Colon (tissue), 2 donors: ENCODE data around the gene DDX53.

Experiments
- FAIRE-seq: peaks from 2 replicates; lab custom pipeline; 2012; peaks lifted over from hg19 to GRCh38; lab: Jason Lieb, UNC
- donor health status: control.
- donor health status: control.

DDX53 gene

DNA sequence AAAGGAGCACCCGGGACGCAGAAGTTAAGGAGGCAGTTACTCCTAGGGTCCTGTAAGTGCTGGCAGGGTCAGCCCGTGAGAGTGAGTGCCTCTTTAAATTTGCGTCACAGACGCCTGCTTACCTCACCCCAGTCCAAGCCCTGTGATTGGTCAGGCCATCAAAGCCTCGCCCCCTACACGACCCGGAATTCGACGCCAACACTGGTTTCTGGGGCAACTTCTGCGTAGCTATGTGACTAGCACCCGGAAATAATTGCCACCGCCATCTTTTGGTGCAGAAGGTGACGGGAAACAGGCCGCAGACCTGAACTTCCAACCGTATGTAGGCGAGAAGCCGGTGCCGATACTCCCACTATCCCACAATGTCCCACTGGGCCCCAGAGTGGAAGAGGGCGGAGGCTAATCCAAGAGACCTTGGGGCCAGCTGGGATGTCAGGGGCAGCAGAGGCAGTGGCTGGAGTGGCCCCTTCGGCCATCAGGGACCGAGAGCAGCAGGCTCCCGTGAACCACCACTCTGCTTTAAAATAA is at the start of gene DDX53:
TSS of gene DDX53 (plus strand) at position 265 of the 528 bp plus-strand sequence. CDS start at position 363, 98 bp downstream.
- FAIRE-seq = no peak

DNA sequence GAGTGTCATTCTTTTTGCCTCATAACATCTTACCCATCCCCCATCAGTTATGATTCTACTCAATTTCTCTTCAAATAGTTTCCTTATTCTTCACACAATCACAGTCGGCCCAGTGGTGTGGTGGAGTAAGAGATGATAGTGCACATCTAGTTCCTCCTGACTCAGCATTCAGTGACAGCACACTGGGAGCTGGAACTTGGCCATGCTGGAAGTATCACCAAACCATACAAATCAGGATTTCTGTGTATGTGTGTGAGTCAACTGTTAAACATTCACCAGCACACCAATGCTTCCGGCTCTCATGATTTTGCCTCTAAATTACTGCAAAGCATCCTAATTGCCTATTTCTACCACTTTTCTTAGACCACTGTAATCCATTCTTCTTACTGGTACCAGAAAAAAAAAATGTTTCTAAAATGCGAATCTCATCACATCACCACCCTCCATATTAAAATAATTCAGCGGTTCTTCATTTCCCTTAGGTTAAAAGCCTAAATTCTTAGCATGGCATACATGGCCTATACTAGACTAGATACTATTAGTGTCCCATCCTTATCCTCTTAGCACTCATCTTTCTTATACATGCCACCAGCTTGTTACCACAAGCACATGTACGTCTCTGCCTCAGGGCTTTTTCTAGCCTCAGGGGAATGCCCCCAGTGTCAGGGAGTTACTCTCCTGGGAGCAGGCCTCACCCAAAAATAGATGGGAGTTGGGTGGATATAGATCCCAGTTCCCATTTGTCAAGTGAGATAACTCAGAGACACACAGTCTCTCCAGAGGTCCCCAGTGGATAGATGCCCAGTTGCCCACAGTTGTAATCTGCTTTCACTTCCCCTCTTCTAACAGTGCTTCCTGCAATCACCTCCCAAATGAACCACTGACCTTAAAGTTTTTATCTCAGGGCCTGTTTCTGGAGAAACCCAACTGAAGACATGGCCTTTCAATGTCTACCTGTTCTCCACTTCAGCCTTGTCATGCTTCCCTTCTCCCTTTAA is 49.2 kb upstream of the DDX53 start:
- no peak for FAIRE-seq

DNA sequence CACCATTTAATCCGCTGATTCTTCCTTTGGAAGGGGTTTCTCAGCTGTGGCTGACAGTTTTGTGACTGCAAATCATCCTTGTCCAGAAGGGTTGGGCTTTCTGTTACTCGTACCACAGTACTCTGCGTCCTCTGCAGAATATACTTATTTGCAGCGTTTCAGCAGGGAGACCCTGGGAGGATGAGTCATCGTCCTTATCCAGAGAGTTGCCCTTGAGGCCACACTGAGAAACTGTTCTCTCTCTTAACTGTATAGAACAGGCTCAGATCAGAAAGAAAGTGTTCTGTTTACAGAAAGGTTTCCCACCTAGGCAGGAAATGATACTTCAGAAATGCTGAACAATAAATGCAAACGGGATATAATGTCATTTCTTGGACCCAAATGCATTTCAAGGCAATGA is 47.8 kb upstream of the DDX53 start:
- no peak for FAIRE-seq

DNA sequence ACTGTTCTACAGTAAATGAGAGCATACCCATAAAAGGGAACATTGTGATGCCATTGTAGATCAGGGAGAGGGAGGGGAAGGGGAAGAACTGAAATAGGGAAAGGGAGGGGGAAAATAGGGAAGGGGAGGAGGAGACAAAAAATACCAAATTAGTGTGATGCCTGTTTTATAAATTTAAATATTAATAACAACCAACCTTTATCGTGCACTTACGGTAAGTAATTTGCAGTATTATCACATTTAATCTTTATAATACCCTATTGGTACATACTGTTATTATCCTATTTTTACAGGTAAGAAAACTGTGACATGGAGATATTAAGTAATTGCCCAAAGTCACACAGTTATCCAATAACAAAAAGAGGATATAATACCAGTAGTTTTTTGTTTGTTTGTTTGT is 41.5 kb upstream of the DDX53 start:
- FAIRE-seq = no peak

DNA sequence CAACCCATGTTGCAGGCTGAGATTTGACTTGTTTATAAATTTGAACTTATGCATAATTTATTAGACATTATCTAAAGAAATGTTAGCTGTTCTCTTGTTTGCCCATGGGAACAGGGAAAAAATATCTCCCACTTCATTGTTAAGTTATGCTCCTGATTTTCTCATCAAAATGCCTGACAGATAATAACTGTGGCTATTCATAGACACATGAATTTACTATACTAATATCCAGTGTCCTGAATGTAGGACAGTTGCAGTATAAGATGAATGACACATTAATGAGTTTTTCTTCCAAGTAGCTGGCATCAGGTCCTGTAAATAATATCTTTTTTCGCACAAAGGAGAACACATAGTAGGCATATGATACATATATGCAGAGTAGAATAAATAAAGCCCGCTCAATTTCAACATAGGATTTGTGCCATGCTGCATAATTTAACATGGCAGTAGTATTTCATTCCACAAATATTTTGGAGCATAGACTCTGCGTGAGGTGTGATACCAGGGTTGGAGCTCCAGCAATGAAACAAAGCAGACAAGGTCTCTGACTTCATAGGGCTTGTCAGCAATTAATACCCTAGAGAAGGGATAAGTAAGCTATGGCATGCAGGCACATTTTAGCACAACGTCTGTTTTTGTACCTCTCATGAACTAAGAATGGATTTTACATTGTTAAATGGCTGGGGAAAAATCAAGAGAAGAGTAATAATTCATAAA is 40.4 kb upstream of the DDX53 start:
- FAIRE-seq = peak; percentile 21

DNA sequence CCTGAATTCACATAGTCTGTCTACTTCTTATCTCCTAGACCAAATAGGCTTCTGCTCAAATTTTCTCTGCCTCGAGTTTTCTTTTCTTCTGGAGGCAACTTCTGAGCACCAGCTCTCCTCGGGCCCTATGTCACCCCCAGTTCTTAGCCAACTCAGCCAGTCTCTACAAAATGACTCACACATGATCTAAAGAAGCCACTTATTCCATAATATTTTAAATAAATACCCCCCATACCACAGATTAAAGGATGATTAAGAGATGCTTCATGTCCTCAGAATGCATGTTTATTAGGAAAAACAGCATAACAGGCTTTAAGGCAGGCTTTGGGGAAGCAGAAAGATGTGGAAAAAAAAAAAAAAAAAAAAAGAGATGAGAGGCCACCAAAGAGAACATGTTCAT is 36.6 kb upstream of the DDX53 start:
- no peak for FAIRE-seq

DNA sequence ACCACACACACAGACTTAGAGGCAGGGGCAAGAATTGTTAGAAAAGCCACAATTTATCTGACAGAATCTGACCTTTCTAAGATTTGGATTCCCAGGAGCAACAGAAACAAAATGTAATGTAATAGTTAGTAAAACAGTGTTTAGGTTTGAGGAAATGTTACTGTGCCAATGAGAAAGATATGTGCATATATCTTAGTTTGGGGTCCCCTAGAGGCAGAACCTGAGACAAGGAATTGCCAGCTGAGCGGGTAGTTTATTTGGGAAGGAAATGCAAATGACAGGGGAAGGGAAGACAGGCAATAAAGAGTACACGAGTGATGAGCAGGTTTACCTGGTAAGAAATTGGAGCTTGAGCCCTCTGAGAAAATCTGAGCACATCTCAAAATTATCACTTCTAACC is 31.3 kb upstream of the DDX53 start:
- no peak for FAIRE-seq

DNA sequence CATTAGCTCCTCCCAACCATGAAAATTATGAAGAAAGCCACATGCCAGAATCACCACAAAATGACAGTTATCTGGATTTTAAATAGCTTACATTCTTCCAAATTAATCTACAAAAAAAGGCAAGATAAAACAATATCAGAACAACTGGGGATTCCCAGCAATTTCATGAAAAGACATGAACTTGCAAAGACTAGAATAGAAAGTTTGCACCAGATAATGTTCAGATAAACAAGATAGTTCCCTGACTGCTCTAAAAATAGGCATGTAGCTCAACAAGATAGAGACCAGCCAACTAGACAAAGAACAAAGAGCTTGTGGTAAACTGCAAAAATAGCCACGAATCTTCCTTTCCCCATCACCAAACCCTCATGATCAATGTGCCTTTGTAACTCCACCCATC is 30.3 kb upstream of the DDX53 start:
- FAIRE-seq = no peak

DNA sequence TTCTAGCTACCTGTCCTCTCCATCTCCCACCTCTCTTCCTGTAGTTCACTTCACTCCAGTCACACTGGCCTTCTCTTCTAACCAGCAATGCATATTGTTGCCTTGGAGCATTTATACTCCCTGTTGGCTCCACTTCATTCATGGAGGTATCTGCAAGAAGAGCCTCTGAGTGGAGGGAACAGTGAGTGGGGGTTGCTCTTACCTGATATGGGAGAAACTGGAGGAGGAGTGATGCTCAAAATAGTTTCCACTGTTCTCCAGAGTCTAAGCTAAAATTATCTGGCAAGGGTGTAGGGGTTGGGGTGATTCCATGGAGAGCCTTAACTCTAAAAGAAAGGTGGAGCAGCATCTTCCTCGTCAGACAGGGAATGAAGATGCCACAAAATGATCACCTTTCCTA is 28.9 kb upstream of the DDX53 start:
- FAIRE-seq = no peak

DNA sequence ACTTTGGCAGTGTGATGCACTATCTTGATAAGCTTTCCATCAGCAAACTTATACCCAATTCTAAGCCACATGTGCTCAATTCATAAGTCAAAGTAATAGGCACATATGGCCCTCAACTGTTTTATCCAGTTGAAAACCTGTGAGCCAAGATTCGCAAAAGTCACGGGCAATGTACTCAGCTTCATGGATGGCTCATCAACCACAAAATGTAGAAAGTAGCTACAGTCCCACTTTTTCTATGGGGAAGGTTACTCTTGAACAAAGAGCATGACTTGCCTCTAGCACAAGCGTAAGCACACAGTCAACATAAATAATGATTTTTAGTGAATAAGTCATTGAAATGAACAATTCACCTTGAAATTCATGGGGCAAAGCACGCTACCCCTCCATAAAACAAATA is 25.1 kb upstream of the DDX53 start:
- no peak for FAIRE-seq

DNA sequence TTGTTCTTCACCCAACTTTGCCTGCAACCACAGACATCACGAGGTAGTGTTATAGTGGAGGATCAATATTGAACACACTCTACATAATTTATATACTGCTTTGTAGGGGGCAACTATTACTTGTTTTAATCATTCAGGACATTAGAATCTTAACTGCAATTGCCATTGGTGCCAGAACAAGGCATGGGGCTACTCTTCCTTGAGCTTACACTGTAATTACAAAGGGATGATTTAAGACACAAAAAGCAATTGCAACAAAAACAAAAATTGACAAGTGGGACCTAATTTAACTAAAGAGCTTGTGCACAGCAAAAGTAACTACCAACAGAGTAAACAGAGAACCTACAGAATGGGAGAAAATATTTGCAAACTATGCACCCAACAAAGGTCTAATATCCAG is 24.0 kb upstream of the DDX53 start:
- FAIRE-seq = peak; percentile 58

DNA sequence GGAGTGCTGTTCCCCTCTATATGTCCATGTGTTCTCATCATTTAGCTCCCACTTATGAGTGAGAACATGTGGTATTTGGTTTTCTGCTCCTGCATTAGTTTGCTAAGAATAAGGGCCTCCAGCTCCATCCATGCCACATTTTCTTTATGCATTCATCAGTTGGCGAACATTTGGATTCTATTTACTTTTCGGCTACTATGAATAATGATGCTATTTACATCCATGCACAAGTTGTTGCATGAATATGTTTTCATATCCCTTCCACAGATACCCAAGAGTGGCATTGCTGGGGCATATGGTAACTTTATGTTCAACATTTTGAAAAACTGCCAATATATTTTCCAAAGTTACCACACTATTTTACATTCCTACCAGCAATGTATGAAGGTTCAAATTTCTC is 13.8 kb upstream of the DDX53 start:
- FAIRE-seq = no peak

DNA sequence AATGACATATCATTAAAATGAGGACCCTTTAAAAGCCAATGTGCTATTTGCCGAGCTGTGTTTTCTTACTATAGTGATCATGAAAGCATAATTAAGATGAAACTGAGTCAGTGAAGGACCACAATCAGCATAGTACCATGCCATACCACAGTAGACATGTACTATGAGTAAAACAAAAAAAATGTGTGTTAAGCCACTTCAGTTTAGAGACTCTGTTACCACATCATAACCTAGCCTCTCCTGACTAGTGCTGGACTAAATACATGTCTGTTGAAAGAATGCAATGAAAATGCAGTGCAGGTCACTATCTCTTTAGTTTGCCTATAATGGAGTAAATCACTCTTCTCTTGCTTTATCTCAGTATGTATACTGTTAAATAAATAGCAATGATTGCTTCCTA is 12.3 kb upstream of the DDX53 start:
- FAIRE-seq = no peak

DNA sequence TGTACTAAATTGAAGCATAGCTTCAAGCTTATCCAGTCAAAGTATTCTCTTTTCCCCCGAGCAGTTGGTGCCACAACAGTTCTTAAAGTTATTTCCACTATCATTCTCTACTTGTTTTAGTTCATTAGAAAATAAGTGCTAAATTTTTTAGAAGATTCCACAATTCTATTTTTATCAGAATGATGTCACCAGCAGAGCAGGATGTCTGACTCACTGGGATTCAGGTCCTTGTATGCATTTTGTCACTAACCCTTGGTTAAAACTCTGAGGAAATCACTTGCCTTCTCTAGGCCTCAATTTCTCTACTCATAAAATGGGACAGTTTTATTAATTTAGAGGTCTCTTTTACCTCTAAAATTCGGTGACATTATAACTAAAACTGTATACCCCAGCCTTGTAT is 3.4 kb downstream of the DDX53 start:
- no peak for FAIRE-seq

DNA sequence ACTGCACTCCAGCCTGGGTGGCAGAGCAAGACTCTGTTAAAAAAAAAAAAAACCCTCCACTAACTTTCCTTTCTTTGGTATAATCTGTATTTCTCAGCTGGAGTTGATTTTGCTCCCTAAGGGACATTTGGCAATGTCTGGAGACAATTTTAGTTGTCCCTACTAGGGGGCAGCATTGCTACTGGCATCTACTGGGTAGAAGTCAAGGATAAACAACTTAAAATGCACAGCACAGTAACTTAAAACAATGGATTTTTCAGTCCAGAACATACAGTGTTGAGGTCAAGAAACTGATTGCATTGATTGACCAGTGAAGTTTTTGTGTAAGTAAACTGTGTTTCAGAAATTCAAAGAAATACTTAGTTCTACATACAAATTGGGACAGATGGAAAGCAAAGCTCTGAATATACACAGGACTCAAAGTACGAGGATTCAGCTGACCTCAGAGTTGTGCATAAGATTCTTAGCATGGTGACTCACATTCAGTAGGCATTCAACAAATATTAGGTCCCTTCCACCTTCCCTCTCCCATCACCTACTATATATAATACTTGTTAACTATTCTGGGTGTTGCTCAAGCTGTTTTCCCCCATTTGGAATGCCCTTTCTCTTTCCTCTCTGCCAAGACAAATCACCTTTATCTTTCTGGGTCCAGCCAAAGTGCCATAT is 8.8 kb downstream of the DDX53 start:
- peak; percentile 10 for FAIRE-seq

DNA sequence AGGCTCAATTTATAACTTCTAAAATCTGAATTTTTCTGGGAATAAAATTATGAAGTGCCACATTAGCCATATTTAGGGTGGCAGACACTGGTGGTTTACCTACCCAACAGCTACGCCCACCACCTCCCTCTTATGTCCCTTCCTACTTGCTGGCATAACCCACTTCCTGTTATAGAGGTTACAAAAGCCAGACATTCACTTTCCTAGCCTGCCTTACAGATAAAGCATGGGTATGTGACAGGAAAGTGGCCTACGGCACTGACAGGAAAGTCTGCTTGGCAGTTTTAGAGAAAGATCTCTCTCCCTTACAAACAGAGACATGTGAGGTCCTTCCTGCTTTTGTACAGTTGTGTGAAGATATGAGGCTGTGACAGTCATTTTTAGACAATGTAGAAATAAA is 12.4 kb downstream of the DDX53 start:
- no peak for FAIRE-seq

DNA sequence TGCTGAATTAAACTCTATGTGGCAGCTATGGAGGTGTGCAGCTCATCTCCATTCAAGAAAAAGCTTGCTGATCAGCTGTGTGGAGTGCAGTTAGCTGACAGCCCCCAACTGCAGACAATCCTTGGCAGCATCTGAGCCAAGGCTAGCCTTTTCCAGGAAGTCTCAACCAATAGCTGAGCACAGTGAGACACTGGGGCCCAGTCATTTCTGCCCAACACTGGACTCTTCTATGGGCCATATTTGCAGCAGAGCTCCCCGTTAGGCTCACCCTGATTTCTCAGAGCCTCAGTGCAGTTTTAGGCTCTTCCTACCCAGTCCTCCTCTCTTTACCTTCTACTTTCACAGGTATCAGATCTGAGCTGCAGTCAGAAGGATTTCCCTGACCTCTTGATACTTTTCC is 12.9 kb downstream of the DDX53 start:
- FAIRE-seq = no peak

DNA sequence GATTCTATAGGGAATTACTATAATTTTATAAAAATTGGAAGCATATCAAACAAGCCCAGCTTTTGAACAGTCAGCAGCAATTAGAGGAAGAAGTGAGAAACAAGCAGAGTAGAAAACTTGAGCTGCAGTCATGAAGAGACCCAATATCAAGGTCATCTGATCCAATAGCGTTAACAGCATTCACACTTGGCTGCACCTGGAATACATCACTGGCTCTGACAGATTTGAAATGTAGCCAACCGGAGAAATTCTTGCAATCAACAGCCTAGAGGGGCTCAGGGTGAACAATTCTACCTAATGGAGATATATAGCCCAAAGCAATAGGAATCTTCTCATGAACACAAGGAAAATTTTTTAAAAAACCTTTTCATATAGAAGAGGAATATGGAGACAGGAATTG is 13.6 kb downstream of the DDX53 start:
- no peak for FAIRE-seq

DNA sequence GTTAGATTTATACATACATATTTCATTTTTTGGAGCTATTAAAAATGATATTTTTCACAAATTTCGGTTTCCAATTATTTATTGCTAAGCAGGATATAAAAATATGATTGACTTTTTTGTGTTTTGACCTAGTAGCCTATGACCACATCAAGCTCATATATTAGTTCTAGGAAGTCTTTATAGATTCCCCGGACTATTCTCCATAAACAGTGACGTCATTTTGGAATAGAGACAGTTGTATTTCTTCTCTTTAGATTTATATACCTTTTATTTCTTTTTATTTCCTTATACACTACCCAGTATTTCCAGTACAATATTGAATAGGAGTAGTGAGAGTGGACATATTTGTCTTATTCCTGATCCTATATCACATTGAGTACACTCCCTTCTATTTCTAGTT is 31.8 kb downstream of the DDX53 start:
- no peak for FAIRE-seq

DNA sequence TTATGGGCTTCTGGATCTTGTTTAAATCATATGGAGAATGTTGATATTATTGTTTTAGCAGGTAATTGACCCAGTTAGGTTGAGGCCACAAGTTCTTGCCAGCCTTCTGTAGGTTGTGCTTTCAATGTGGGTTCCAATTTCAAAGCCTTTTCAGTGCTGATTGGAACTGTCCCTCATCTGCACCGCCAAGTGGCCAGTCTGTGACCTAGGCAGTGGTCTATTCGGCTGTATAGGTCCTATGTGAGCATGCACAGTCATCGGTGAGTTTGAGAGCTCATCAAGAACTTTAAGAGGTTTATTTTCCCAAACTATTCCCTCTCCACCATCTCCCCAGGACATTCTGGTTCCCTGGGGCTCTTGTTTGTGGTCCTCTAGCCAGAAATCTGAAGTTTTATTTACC is 35.7 kb downstream of the DDX53 start:
- no peak for FAIRE-seq

DNA sequence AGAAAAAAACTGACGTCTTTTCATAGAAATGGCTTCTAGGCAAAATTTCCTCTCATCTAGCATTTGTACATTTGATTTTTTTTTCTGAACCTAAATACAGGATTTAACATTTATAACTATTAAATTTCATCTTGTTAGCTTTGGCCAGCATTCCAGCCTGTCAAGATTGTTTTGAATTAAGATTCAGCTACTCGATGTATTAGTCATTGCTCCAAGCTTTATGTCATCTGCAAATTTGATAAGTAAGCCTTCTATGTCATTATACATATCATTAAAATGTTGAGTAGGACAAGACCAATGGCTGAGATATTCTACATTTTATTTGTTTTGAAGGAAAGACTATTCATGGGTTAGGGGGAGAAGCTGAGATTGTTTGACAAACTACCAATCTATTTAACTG is 46.7 kb downstream of the DDX53 start:
- no peak for FAIRE-seq

DNA sequence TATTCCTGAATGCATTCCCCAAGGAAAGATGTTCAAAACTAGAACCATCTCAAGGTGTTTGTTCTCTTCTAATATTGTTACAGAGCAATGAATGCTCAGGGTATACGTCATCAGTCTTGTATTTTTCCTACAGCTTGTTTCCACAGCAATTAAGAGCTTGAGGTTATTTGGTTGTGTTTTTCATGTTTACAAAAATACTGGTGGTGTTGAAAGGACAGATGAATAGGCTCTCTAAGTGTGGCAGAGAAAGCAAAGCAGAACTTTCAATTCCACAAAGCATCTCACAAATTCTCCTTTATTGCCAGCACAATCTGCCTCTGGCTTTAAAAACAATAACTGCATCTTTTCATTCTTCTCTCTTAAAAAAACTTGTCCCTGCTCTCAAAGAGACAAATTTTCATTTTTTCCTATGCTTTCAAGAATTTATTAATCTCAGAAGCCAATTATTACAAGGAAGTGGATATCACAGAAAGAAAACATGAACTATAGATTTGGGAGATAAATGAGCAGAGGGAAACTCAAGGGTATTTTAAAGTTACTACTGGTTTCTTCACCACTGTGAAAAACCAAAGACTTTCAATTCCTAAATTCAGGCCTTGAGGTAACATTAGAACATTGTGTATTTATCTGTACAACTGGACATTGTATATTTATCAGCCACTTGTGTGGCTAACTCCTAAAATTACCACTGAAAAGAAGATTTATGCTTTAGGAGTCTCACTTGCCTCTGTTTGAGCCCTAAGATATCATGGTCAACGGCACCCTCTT is 49.2 kb downstream of the DDX53 start:
- FAIRE-seq = no peak
